ENCODE measurements around the gene KNDC1.
"Not testable (repeated sequence)": the region's sequence is repeated elsewhere in the genome, so short reads cannot be mapped to it uniquely, and the experiment has no call there.

The KNDC1 gene

GRCh38 chr10:133162910-133163856, 3.2 kb downstream of the KNDC1 start:
- no peak for DNase-seq

- no peak for DNase-seq
Measured at GRCh38 chr10:133163889-133164815, 4.1 kb downstream of the KNDC1 start.

DNA sequence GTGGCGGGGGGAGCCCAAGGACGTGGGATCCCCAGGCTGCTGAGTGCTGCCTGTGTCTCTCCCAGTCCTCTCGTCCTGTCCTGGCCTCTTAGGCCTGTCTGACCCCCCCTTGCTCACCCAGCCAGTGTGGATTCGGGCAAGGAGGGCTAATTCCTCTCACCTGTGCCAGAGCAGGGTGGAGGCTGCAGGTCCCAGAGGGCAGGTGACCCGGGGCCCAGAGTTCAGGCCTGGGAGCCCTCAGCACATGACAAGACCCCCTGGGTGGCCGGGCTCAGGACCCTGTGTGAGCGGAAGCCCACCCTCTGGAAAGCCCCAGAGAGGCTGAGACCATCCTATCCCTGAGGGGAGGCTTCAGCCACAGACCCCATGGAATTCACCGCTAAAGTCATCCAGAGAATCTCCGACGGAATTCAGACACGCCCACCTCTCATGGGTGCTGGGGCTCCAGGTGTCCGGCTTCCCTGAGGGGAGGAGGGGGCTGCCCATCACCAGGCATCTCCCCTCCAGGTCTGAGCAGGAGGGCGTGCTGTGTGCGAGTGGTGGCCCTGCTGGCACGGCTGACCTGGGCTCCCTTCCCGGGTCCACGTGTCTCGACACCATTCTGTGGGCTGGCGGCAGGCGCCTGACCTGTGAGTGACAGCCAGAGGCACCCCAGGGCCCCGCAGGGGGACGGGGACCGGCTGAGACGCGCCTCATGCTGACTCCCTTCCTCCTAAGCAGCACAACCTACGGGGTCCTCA, 5.0 kb downstream of the KNDC1 start:
- DNase-seq, result no peak

- no peak for DNase-seq
Measured at GRCh38 chr10:133165556-133166503, 5.8 kb downstream of the KNDC1 start.

DNA sequence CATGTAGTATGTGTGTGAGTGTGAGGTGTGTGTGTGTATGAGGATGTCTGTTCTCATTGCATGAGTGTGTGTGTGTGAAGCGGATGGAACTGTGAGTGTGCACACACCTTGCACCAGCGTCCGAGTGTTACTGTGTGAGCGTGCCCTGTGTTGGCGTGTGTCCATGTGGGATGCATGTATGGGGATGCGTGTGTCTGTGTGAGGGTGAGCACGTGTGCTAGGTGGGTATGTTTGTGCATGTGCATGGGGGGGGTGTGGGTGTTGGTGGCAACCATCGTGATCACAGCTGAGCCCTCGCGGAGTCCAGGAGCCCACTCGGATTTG, 6.4 kb downstream of the KNDC1 start:
- no peak for DNase-seq

- DNase-seq, result no peak
Measured at GRCh38 chr10:133166828-133167692, 7.0 kb downstream of the KNDC1 start.

- no peak for DNase-seq
Measured at GRCh38 chr10:133167693-133168616, 7.9 kb downstream of the KNDC1 start.

GRCh38 chr10:133168617-133169031, 8.6 kb downstream of the KNDC1 start:
- DNase-seq, result no peak

GRCh38 chr10:133169173-133169947, 9.3 kb downstream of the KNDC1 start:
- no peak for DNase-seq

GRCh38 chr10:133170092-133170491, 10.1 kb downstream of the KNDC1 start:
- DNase-seq, result no peak

GRCh38 chr10:133173860-133174640, 14.0 kb downstream of the KNDC1 start:
- no peak for DNase-seq

- DNase-seq, result no peak
Measured at GRCh38 chr10:133174689-133175263, 14.8 kb downstream of the KNDC1 start.

- DNase-seq, result not testable (repeated sequence)
Measured at GRCh38 chr10:133175624-133176023, 15.6 kb downstream of the KNDC1 start.

- DNase-seq, result no peak
Measured at GRCh38 chr10:133176546-133176945, 16.5 kb downstream of the KNDC1 start.

DNA sequence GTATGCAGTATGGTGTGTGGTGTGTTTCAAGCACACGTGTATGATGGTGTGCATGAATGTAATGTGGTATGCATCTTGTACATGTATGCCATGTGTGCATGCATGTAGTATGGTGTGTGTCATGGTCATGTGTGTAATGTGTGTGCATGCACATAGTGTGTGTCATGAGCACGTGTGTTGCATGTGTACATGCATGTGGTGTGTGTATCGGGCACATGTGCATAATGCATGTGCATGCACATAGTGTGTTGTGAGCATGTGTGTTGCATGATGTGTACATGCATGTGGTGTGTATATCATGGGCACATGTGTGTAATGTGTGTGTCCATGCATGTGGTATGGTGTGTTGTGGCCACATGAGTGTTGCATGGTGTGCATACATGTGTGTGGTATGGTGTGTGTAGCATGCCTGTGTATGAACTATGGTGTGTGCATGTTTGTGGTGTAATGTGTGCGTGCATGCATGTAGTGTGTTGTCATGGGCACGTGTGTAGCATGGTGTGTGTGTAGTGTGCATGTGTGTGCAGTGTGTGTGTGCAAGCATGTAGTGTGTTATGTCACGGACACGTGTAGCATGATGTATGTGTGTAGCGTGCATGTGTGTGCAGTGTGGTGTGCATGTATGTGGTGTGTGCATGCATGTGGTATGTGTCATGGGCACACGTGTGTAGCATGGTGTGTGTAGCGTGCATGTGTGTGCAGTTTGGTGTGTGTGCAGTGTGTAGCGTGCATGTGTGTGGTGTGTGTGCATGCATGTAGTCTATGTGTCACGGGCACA, 17.6 kb downstream of the KNDC1 start:
- no peak for DNase-seq

DNA sequence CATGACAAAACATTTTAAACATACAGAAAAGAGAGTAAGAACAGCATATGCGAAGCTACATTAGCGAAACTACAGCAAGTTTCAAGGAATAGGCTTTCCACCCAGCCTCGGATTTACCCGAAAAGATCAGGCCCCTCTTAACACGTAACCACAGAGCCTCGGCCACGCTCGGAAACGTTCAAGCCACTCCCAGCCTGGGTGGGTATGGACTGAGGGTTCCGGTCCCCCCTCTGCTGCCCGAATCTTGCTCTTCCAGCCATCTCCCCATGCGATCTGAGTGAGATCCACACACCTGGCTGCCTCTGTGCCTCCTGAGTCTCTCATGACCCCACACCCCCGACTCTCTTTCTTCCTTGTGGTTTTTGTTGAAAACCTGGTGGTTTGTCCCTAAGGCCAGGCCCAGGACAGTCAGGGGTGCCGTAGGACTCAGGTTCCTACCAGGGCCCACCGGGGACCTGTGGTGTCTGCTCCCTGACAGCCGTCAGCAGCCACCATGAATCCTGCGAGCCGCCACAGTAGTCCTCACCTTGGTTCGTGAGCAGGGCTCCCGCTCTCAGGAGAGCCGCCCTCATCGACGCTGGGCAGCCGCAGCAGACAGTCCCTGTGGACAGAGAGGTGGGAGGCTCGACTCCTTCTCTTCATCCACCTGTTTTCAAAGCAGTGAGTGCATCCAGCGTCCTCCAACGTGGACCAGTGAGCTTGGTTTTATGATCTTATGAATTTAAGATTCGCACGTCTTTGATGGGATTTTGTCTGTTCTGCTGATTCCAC, 18.5 kb downstream of the KNDC1 start:
- DNase-seq, result no peak
